ENCODE data around the gene ATP4B. TPM values are rescaled to one million over a fixed set of nuclear protein-coding genes. Genes with fewer than 3 reads are reported as not detected.

Gene ATP4B
- total RNA-seq, 2 donors from 2014 or later = not detected

- Histone ChIP-seq H3K4me1 (peaks cover 0 to 13% of the 10 kb centered on the region in 2 donors), H3K9me3 (no peaks in the 10 kb centered on the region), H3K36me3 (no peaks in the 10 kb centered on the region), H3K4me3 (no peak overlapping the region), H3K27me3 (no peaks in the 10 kb centered on the region), H3K27ac (peak overlapping the region; percentile 44 to 74)
- no peak for DNase-seq (ENCODE audit: low spot score)
- TF ChIP-seq CTCF (IDR thresholded peaks at IDR 0.05) = no peak
These were observed 11.1 kb downstream of the ATP4B start for GRCh38 chr13:113646921-113647340.

- H3K4me1 ChIP-seq = peaks cover 0 to 13% of the 10 kb centered on the region in 2 donors
- no peak overlapping the region for H3K4me3 ChIP-seq
- TF ChIP-seq CTCF (IDR thresholded peaks at IDR 0.05) = no peak
- no peak for DNase-seq (ENCODE audit: low spot score)
- H3K27ac ChIP-seq = no peak overlapping the region
- no peaks in the 10 kb centered on the region for H3K27me3 ChIP-seq
- no peaks in the 10 kb centered on the region for H3K9me3 ChIP-seq
- H3K36me3 ChIP-seq = no peaks in the 10 kb centered on the region
These were observed 11.6 kb downstream of the ATP4B start for GRCh38 chr13:113646376-113646775.

- no peak overlapping the region for H3K27ac ChIP-seq
- H3K4me3 ChIP-seq = no peak overlapping the region
- no peaks in the 10 kb centered on the region for H3K9me3 ChIP-seq
- H3K27me3 ChIP-seq = no peaks in the 10 kb centered on the region
- H3K36me3 ChIP-seq = peaks cover 4% of the 10 kb centered on the region
- no peak for DNase-seq (ENCODE audit: low spot score)
- TF ChIP-seq CTCF (IDR thresholded peaks at IDR 0.05) = no peak
- H3K4me1 ChIP-seq = peaks cover 0 to 13% of the 10 kb centered on the region in 2 donors
These were observed 12.7 kb downstream of the ATP4B start for GRCh38 chr13:113645329-113645728.

GRCh38 chr13:113644800-113645199, 13.2 kb downstream of the ATP4B start:
- H3K27ac ChIP-seq = no peak overlapping the region
- H3K36me3 ChIP-seq = peaks cover 9% of the 10 kb centered on the region
- no peaks in the 10 kb centered on the region for H3K27me3 ChIP-seq
- H3K4me3 ChIP-seq = no peak overlapping the region
- peaks cover 0 to 13% of the 10 kb centered on the region in 2 donors for H3K4me1 ChIP-seq
- no peaks in the 10 kb centered on the region for H3K9me3 ChIP-seq
- TF ChIP-seq CTCF (IDR thresholded peaks at IDR 0.05) = no peak
- no peak for DNase-seq (ENCODE audit: low spot score)

GRCh38 chr13:113643593-113643992, 14.4 kb downstream of the ATP4B start:
- no peak overlapping the region for H3K4me3 ChIP-seq
- TF ChIP-seq CTCF (IDR thresholded peaks at IDR 0.05) = no peak
- H3K4me1 ChIP-seq = peaks cover 0 to 13% of the 10 kb centered on the region in 2 donors
- no peak overlapping the region for H3K27ac ChIP-seq
- H3K36me3 ChIP-seq = peaks cover 13% of the 10 kb centered on the region
- no peak for DNase-seq (ENCODE audit: low spot score)
- no peaks in the 10 kb centered on the region for H3K27me3 ChIP-seq
- no peaks in the 10 kb centered on the region for H3K9me3 ChIP-seq

GRCh38 chr13:113642563-113642962, 15.4 kb downstream of the ATP4B start:
- no peak for DNase-seq (ENCODE audit: low spot score)
- no peak overlapping the region for H3K27ac ChIP-seq
- H3K36me3 ChIP-seq = peaks cover 22% of the 10 kb centered on the region
- no peaks in the 10 kb centered on the region for H3K27me3 ChIP-seq
- no peak for TF ChIP-seq CTCF (IDR thresholded peaks at IDR 0.05)
- H3K9me3 ChIP-seq = no peaks in the 10 kb centered on the region
- H3K4me1 ChIP-seq = peaks cover 0 to 8% of the 10 kb centered on the region in 2 donors
- H3K4me3 ChIP-seq = no peak overlapping the region

All from right atrium auricular region (tissue), 2 donors.